Thyroid gland (tissue), 4 donors: ENCODE results near the gene TERT.

Experiments used
- POLR2A ChIP-seq, 2 donors: fragments of 450-650 bp; IDR thresholded peaks; one replicate each; pipeline ENCODE4 v1.6.1; 2017; ENCODE audit warnings: antibody characterized with exemption in 2 of 2, mild to moderate bottlenecking in 2 of 2, moderate library complexity in 1 of 2
- TF ChIP-seq, protein P1 (sequence below), 6 experiments: fragments of 200-600 bp in 3 of 6; fragments of 450-650 bp in 3 of 6; sonication (generic) in 3 of 6; IDR thresholded peaks; one replicate each; pipeline ENCODE4 v1.5.1; 2016 to 2019; ENCODE audit warnings: antibody characterized with exemption in 6 of 6, mild to moderate bottlenecking in 2 of 6, inconsistent platforms in 1 of 6, moderate library complexity in 1 of 6

DNA sequence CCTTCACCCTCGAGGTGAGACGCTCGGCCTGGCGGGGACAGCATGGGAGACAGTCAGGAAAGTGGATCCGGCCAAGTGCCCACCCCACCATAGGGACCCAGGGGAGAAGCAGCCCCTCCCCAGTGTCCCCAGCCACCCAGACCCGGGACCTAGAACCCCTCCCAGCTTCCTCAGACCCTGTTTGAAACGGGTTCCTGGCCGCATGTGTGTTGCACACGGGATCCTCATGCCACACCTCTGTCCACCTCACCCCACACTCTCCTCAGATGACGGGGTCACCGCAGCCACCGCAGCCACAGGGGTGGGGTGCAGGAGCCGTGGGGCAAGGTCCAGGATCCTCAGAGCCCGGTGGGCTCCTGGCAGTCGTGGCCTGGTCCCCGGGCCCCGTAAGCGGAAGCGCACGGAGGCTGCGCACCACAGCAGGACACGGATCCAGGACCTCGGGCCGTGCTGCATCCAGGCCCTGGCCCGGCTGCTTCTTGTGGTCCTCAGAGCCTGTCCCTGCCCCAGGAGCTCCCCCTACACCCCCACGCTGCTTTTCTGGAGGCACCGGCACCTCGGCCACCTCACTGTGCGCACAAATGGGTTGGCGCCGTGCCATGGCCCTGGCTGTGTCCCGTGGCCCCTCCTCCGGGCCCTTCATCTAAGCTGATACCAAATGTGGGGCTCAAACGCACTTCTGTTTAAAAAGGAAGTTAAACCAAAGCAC lies 15.3 kb downstream of the TERT start:
- TF ChIP-seq, protein P1, sequence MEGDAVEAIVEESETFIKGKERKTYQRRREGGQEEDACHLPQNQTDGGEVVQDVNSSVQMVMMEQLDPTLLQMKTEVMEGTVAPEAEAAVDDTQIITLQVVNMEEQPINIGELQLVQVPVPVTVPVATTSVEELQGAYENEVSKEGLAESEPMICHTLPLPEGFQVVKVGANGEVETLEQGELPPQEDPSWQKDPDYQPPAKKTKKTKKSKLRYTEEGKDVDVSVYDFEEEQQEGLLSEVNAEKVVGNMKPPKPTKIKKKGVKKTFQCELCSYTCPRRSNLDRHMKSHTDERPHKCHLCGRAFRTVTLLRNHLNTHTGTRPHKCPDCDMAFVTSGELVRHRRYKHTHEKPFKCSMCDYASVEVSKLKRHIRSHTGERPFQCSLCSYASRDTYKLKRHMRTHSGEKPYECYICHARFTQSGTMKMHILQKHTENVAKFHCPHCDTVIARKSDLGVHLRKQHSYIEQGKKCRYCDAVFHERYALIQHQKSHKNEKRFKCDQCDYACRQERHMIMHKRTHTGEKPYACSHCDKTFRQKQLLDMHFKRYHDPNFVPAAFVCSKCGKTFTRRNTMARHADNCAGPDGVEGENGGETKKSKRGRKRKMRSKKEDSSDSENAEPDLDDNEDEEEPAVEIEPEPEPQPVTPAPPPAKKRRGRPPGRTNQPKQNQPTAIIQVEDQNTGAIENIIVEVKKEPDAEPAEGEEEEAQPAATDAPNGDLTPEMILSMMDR (IDR thresholded peaks at IDR 0.05): no peak
- TF ChIP-seq POLR2A (IDR thresholded peaks at IDR 0.05): no peak
